ENCODE results near the gene SP5. TPM values are rescaled to one million over a fixed set of nuclear protein-coding genes. Genes with fewer than 3 reads are reported as not detected.

Gene SP5
- total and polyA plus RNA-seq, 4 donors, result 0.05 to 1.6 (median 1.2) TPM

DNA sequence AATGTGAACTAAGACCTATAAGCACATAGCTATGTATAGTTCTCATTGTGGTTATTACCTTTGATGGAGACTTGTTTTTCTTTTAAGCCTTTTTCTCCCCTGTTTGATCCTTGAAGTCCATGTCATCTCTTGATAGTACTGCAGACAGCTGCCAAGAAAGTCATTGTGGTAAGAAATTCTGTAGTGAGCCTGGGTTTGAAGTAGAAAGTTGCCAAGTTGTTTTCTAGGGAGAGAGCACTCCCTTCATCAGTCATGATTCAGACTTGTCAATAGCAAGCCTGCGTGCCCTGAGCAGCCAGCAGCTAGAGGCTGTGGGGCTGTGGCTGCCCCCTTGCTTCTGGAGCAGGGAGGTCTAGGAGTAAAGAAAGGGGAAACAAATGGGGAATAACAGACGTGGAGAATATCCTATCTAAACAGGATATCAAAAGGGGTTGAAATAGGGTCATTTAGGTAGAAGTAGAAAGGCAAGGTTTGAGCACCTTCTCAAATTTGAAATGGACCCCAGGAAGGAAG lies 8.4 kb downstream of the SP5 start:
- no peak for DNase-seq (ENCODE audit: low spot score)
- WGBS, result 76% methylated on average over 2 of the region's 2 CpGs
- Histone ChIP-seq H3K9ac (ENCODE audit: low read depth in 1 of 2, low read length in 2 of 2) (no peak overlapping the region), H3K27me3 (ENCODE audit: control insufficient read depth in 4 of 4, insufficient read depth in 4 of 4, low read length in 3 of 4) (no peaks in the 10 kb centered on the region), H3K27ac (ENCODE audit: low read depth in 1 of 2, low read length in 2 of 2) (no peak overlapping the region), H3K4me3 (ENCODE audit: low read depth in 1 of 3, low read length in 3 of 3) (no peak overlapping the region), H3K9me3 (ENCODE audit: control insufficient read depth in 4 of 4, low read length in 3 of 4) (no peaks in the 10 kb centered on the region), H3K36me3 (ENCODE audit: control insufficient read depth in 4 of 4, insufficient read depth in 3 of 4, low read depth in 1 of 4, low read length in 3 of 4) (no peaks in the 10 kb centered on the region), H3K4me1 (ENCODE audit: control insufficient read depth in 4 of 4, insufficient read depth in 4 of 4, low read length in 3 of 4) (no peaks in the 10 kb centered on the region)
- TF ChIP-seq, protein P1, sequence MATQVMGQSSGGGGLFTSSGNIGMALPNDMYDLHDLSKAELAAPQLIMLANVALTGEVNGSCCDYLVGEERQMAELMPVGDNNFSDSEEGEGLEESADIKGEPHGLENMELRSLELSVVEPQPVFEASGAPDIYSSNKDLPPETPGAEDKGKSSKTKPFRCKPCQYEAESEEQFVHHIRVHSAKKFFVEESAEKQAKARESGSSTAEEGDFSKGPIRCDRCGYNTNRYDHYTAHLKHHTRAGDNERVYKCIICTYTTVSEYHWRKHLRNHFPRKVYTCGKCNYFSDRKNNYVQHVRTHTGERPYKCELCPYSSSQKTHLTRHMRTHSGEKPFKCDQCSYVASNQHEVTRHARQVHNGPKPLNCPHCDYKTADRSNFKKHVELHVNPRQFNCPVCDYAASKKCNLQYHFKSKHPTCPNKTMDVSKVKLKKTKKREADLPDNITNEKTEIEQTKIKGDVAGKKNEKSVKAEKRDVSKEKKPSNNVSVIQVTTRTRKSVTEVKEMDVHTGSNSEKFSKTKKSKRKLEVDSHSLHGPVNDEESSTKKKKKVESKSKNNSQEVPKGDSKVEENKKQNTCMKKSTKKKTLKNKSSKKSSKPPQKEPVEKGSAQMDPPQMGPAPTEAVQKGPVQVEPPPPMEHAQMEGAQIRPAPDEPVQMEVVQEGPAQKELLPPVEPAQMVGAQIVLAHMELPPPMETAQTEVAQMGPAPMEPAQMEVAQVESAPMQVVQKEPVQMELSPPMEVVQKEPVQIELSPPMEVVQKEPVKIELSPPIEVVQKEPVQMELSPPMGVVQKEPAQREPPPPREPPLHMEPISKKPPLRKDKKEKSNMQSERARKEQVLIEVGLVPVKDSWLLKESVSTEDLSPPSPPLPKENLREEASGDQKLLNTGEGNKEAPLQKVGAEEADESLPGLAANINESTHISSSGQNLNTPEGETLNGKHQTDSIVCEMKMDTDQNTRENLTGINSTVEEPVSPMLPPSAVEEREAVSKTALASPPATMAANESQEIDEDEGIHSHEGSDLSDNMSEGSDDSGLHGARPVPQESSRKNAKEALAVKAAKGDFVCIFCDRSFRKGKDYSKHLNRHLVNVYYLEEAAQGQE (IDR thresholded peaks at IDR 0.05), result no peak
- no peak for TF ChIP-seq JUND (IDR thresholded peaks at IDR 0.05)
- no peak for TF ChIP-seq NR2F2 (IDR thresholded peaks at IDR 0.05)
- TF ChIP-seq RAD21 (IDR thresholded peaks at IDR 0.05), result no peak
- TF ChIP-seq TAF1 (conservative IDR thresholded peaks at IDR 0.05), result no peak
- no peak for TF ChIP-seq SP1 (IDR thresholded peaks at IDR 0.05)
- TF ChIP-seq YY1 (IDR thresholded peaks at IDR 0.05), result no peak
- no peak for TF ChIP-seq FOXA1 (IDR thresholded peaks at IDR 0.05)
- TF ChIP-seq HNF4G (IDR thresholded peaks at IDR 0.05), result no peak
- TF ChIP-seq HNF4A (conservative IDR thresholded peaks at IDR 0.05), result no peak
- TF ChIP-seq EGR1 (IDR thresholded peaks at IDR 0.05; ENCODE audit: low read depth in 2 of 2), result no peak
- TF ChIP-seq RXRA (IDR thresholded peaks at IDR 0.05), result no peak
- TF ChIP-seq, protein P2, sequence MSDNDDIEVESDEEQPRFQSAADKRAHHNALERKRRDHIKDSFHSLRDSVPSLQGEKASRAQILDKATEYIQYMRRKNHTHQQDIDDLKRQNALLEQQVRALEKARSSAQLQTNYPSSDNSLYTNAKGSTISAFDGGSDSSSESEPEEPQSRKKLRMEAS (IDR thresholded peaks at IDR 0.05), result no peak
- TF ChIP-seq, protein P3, sequence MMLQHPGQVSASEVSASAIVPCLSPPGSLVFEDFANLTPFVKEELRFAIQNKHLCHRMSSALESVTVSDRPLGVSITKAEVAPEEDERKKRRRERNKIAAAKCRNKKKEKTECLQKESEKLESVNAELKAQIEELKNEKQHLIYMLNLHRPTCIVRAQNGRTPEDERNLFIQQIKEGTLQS (IDR thresholded peaks at IDR 0.05), result no peak

DNA sequence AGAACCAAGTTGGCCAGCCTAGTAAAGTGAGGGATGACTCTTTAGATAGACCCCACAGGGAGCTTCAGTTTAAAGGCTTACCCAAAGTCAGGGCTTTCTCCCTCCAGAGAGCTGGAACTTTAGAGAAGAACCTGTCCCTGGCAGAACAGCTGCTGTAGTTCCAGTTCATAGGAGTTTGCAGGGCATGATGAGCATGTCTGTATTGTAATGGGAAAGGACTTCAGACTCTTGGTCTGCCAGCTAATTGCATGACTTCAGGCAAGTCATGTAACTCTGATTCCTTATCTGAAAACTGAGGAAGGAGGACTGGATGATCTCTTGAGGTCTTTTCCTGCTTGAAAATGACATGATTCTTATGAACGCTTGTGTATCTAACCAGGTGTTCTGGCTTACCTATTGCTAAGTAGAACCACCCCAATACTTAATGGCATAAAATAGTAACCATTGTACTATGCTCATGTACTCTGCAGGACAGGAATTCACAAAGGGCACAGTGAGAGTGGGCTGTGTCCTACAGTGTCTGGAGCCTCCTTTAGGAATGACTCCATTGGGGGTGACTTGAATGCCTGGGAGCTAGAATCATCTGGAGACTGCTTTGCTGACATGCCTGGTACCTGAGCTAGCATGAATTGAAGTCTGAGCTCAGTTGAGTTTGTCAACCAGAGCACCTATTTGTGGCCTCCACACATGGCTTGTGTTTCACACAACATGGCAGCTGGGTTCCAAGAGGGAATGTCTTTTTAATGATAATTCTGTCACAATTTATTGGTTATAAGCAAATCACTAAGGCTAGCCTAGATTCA lies 18.9 kb downstream of the SP5 start:
- 0% methylated on average over 1 of the region's 1 CpG for WGBS
- TF ChIP-seq, protein P1 (IDR thresholded peaks at IDR 0.05), result no peak
- TF ChIP-seq, protein P2 (IDR thresholded peaks at IDR 0.05), result no peak
- TF ChIP-seq, protein P4, sequence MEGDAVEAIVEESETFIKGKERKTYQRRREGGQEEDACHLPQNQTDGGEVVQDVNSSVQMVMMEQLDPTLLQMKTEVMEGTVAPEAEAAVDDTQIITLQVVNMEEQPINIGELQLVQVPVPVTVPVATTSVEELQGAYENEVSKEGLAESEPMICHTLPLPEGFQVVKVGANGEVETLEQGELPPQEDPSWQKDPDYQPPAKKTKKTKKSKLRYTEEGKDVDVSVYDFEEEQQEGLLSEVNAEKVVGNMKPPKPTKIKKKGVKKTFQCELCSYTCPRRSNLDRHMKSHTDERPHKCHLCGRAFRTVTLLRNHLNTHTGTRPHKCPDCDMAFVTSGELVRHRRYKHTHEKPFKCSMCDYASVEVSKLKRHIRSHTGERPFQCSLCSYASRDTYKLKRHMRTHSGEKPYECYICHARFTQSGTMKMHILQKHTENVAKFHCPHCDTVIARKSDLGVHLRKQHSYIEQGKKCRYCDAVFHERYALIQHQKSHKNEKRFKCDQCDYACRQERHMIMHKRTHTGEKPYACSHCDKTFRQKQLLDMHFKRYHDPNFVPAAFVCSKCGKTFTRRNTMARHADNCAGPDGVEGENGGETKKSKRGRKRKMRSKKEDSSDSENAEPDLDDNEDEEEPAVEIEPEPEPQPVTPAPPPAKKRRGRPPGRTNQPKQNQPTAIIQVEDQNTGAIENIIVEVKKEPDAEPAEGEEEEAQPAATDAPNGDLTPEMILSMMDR (IDR thresholded peaks at IDR 0.05; ENCODE audit: low read depth, low read length, missing input control), result no peak
- TF ChIP-seq EGR1 (IDR thresholded peaks at IDR 0.05; ENCODE audit: low read depth in 2 of 2), result no peak
- no peak for TF ChIP-seq TAF1 (conservative IDR thresholded peaks at IDR 0.05)
- no peak for TF ChIP-seq YY1 (IDR thresholded peaks at IDR 0.05)
- TF ChIP-seq FOXA2 (IDR thresholded peaks at IDR 0.05), result no peak
- no peak for TF ChIP-seq RAD21 (IDR thresholded peaks at IDR 0.05)
- no peak for TF ChIP-seq SP1 (IDR thresholded peaks at IDR 0.05)
- no peak for TF ChIP-seq HNF4G (IDR thresholded peaks at IDR 0.05)
- TF ChIP-seq HNF4A (conservative IDR thresholded peaks at IDR 0.05), result no peak
- no peak for TF ChIP-seq JUND (IDR thresholded peaks at IDR 0.05)
- TF ChIP-seq, protein P3 (IDR thresholded peaks at IDR 0.05), result no peak
- no peak for TF ChIP-seq RXRA (IDR thresholded peaks at IDR 0.05)
- TF ChIP-seq, protein P5, sequence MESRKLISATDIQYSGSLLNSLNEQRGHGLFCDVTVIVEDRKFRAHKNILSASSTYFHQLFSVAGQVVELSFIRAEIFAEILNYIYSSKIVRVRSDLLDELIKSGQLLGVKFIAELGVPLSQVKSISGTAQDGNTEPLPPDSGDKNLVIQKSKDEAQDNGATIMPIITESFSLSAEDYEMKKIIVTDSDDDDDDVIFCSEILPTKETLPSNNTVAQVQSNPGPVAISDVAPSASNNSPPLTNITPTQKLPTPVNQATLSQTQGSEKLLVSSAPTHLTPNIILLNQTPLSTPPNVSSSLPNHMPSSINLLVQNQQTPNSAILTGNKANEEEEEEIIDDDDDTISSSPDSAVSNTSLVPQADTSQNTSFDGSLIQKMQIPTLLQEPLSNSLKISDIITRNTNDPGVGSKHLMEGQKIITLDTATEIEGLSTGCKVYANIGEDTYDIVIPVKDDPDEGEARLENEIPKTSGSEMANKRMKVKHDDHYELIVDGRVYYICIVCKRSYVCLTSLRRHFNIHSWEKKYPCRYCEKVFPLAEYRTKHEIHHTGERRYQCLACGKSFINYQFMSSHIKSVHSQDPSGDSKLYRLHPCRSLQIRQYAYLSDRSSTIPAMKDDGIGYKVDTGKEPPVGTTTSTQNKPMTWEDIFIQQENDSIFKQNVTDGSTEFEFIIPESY (IDR thresholded peaks at IDR 0.05), result no peak
- TF ChIP-seq FOXA1 (IDR thresholded peaks at IDR 0.05), result no peak

More for the DNA sequence above, 18.9 kb downstream of the SP5 start:
- no peak overlapping the region for H3K9ac ChIP-seq (ENCODE audit: low read depth in 1 of 2, low read length in 2 of 2)
- DNase-seq (ENCODE audit: low spot score), result no peak
- no peaks in the 10 kb centered on the region for H3K27me3 ChIP-seq (ENCODE audit: control insufficient read depth in 4 of 4, insufficient read depth in 4 of 4, low read length in 3 of 4)
- no peaks in the 10 kb centered on the region for H3K4me1 ChIP-seq (ENCODE audit: control insufficient read depth in 4 of 4, insufficient read depth in 4 of 4, low read length in 3 of 4)
- H3K36me3 ChIP-seq (ENCODE audit: control insufficient read depth in 4 of 4, insufficient read depth in 3 of 4, low read depth in 1 of 4, low read length in 3 of 4), result peaks cover 0 to 1% (median 0%) of the 10 kb centered on the region in 4 donors
- no peaks in the 10 kb centered on the region for H3K9me3 ChIP-seq (ENCODE audit: control insufficient read depth in 4 of 4, low read length in 3 of 4)
- H3K4me3 ChIP-seq (ENCODE audit: low read depth in 1 of 3, low read length in 3 of 3), result no peak overlapping the region
- no peak overlapping the region for H3K27ac ChIP-seq (ENCODE audit: low read depth in 1 of 2, low read length in 2 of 2)

Data from liver (tissue), 9 donors.